Ureter (tissue), 1 donor: ENCODE results near the gene LHX3. TPM values are rescaled to one million over a fixed set of nuclear protein-coding genes. Genes with fewer than 3 reads are reported as not detected.

Source experiments
- DNase-seq: peaks from one replicate; pipeline ENCODE4 v3.0.0-alpha.2; 2020; ENCODE audit warnings: low spot score
- total RNA-seq: library from RNA; stranded (reverse); gene quantifications from one replicate; pipeline ENCODE4 v1.2.4, GENCODE V29; 2023
- donor health status: DM: yes; HTN: yes; CAD: no.

LHX3 gene
- total RNA-seq, 1 donor from 2014 or later: not detected

DNA sequence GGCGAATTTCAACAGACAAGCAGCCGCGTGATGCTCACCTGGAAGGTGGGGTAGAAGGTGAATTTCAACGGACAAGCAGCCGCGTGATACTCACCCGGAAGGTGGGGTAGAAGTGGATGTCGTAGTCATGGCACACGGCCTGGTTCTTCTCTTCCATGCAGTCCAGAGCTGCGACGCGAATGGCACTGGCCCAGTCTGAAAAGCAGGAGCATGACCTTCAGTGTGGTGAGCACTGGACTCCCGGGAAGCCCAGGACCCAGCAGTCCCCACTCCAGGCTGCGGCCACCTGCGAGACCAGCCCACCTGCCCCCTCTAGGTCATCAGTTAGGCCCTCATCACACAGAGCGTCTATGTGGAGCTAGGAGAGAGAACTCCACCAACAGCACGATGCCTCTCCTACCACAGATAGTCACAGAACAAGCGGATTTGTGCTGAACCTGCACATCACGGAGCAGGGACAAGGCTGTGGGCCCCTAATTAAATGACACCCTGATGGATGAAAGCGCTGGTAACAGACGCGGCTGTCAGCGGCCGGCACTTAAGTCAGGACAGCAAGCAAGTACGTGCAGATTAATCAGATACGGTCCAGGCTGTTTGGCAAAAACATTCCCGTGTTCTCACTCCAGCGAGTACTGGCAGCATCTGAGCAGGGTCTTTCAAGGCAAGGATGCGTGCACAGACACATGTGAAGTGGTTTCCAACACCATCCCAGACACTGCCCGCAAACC, 21.9 kb upstream of the LHX3 start:
- no peak for DNase-seq

DNA sequence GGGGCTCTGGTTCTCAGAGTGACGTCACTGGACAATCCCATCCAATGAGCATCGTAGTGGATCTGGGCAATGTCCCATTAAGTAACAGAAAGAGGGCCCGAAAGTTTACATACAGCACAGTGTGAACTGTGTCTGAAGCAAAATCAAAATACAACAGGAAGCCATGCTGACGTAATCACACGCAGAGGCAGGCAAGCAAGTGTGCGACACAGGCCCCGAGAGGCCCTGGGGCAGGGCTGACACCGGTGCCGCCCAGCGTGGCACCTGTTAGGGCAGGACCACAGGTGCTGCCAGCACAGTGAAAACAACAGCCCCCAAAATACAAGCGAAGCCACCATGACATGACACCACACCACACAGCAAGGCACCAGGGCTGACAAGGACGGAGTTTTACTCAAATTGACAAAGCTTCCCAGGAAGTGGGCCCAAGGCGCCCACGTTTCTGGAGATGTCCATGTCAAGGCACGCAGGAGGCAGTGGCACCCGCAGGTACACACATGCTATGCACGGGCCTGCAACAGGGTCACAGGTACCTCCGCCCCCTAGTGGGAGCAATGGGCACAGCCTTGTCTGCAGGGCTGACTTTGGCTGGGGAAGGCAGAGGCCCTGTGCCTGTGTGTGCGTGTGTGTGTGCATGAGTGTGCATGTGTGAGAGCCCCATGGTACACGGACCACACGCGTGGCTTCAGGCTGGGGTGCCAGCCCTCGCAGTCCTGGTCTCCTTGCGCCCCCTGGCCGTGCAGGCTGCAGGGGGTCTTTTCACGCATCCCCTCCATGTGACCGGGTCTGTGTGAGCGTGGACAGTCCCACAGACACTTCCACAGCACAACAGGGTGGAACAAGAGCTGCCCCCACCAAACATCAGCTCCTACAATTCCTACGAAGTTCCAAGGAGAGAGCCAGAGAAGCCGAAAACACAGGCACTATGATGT, 21.1 kb upstream of the LHX3 start:
- peak; percentile 71 for DNase-seq

DNA sequence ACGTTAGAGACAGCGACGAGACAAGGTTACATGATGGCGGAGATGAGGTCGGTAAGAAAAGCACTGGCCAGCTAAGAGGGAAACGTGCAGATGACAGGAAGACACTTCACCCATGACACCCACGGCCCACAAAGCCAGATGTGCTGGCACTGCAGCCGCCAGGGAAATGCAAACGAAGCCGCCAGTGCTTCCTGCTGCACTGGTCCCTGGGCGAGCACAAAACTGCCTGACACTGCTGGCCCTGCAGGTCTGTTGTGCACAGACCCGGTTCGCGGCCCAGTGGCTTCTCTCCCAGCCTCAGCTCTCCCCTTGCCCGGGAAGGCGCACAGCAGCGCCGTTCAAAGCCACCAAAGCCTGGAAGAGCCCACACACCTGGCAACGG, 20.4 kb upstream of the LHX3 start:
- no peak for DNase-seq

GRCh38 chr9:136223871-136224640, 19.1 kb upstream of the LHX3 start:
- DNase-seq: no peak

GRCh38 chr9:136222906-136223285, 18.0 kb upstream of the LHX3 start:
- no peak for DNase-seq

GRCh38 chr9:136222166-136222905, 17.4 kb upstream of the LHX3 start:
- no peak for DNase-seq

DNA sequence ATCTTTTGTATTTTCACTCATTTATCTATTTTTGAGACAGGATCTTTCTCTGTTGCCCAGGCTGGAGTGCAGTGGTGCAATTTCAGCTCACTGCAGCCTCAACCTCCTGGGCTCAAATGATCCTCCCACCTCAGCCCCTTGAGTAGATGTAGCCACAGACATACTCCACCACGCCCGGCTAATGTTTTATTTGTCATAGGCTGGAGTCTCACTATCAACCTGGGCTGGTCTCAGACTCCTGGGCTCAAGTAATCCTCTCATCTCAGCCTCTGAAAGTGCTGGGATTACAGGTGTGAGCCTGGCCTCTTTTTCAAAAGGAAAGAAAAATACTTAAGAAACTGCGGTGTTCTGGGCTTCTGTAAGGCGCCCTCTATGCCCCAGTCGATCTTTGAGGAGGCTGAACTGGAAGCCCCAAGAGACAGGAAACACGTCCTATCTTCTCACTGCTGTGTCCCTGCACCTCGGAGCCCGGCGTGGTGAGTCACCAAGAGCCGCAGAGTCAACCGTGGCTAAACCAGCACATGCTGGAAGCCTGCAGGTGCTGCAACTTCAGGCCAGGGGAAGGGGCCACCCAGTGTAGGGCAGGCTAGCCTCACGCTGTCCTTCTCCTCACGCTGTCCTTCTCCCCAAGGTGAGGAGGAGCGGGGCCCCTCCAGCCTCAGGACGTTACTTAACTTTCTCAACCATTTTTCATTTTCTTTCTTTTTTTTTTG, 15.2 kb upstream of the LHX3 start:
- DNase-seq: no peak

GRCh38 chr9:136219276-136219675, 14.3 kb upstream of the LHX3 start:
- DNase-seq: no peak

DNA sequence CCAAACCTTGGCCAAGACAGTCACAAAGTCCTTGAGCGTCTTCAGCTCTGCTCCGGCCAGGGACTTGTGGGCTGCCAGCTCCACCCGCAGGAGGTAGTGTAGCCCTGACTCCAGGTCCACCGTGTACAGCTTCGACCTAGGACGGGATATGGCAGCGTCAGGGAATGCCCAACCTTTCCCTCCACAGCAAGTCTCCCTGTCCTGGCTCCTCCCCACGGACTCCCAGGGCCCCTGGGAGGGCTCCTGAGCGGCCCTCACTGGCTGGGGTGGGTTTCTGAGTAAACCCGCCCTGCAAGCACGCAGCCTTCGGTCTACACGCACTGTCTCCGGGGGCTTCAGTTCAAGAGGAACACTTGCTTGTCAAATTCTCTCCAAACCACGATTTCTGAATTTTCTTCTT, 13.7 kb upstream of the LHX3 start:
- no peak for DNase-seq

DNA sequence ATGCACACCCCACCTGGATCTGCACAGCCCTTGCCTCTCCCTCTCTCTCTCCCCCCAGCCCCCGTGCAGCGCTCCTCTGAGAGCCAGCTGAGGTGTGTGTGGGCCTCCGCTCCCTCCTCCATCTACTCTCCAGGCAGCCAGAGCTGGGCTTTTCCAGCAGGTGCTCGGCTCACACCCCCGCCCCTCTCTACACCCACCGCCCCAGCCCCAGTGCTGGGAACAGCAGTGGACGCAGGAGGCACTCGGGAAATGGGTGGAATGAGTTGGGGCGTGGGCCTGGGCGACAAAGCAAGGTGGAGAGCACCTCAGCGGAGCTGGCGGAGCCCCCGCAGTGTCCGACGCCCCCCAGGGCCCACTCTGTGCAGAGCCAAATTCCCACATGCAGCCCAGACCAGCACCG, 13.3 kb upstream of the LHX3 start:
- DNase-seq: no peak

DNA sequence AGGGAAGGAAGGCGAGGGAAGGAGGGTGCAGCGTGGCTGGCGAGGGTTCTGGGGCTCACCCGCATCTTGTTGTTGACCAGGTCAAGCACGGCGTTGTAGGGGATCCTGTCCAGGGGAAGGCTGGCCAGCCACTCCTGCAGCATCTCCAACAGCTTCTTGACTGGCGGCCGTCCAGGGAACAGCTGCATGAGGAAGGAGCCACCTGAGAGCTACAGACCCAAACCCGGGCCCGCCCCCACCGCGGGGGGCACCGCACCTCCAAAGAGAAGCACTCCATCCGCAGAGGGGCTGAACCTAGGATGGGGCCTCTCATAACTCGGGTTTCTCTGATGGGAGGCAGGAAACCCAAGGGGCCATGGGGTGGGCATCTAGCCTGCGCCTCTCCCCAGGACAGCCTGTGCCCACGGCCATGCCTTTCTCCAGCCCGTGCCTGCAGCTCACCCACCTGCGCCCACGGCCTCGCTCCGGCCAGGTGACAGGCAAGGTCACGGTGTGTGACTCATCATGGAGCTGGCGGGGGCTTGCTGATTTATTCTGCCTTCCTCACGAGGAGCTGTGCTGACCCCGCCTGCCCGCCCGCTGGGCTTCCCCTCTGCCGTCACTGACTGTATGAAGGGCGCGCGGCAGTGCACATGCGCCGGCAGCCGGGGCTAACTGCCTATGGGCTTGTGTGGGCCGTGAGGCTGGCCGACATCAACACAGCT, 11.8 kb upstream of the LHX3 start:
- no peak for DNase-seq

GRCh38 chr9:136213733-136214132, 8.8 kb upstream of the LHX3 start:
- no peak for DNase-seq

DNA sequence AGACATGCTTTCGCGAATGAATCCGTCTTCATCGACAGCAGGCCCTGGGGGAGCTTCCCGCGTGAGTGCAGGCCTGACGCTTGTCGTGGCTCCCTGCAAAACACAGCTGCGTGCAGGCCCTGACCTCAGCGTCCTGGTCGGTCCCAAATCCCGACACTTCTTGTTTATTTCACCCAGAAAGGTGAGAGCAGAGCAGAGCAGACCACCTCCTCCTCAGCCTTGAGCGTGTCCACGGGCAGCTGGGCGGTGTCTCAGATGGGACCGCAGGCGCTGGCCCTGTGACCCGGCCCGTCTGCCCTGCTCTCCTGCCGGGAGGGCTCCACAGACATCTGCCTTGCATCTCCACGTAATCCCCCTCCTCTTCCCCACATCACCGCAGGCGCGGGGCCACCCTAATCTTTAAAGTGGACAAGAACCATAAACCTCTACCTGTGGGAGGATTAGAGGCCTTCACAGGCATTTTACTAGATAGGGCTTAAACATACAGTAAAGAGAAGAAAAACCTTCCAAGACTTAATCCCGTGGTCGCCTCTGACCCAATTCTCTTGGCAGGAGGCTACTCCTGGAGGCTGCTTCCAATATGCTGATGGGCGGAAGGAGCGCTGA, 7.5 kb upstream of the LHX3 start:
- no peak for DNase-seq

DNA sequence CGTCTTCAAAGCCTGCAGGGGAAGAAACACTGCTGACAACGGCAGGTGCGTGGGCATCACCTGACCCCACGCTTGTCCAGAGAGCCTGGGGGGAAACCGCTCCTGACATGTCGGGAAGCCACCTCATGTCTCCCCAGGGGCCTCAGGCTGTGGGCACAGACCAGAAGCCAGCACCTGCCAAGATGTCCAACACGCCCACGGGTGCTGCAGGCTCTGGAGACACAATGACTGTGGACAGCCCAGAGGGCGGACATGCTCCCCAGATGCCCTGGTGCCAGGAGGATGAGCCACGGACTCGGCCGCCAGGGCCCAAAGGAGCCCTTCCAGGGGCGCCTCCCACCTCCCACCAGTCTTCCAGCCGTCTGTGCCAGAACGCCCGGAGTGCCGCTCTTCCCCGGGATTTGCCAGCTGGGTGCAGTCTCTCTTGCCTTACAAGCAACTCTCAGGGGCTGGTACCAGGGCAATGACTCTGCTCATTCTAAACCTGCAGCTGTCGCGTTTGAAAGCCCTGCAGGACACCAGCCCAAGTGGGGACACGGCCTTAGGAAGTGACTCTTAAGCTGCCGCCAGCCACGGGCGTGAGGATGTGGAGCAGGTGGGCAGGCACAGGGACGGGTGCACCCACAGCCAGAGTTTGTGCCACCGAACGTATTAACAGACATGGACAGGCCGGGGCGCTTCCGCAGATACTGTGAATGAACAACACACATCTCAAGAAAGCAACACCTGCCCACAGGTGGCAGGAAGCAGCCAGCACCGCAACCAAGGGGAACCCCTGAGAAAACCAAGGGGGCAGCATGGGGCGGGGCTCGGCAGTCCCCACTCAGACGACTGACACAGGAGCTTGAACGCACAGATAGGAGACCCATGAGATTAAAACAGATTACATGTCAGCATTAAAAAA, 6.8 kb upstream of the LHX3 start:
- no peak for DNase-seq

DNA sequence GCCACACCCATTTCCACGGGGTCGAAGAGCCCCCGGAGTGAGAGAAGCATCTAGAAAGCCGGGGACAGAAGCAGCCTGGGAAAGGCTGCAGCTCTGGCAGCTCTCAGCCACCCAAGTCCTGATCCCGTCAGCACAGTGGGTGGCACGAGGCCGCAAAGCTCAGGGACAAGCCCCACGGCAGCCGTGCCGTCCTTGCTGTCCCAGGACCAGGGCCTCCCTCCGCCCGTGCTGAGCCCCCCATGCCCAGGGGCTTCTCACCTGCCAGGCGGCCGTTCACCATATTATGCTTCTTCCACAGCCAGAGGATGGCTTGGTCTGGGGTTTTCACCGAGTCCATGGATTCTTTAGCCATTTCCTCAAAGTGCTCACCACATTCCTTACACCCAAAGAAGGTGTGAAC, 6.1 kb upstream of the LHX3 start:
- DNase-seq: no peak

GRCh38 chr9:136210276-136210675, 5.3 kb upstream of the LHX3 start:
- DNase-seq: no peak

GRCh38 chr9:136209786-136210185, 4.9 kb upstream of the LHX3 start:
- no peak for DNase-seq

DNA sequence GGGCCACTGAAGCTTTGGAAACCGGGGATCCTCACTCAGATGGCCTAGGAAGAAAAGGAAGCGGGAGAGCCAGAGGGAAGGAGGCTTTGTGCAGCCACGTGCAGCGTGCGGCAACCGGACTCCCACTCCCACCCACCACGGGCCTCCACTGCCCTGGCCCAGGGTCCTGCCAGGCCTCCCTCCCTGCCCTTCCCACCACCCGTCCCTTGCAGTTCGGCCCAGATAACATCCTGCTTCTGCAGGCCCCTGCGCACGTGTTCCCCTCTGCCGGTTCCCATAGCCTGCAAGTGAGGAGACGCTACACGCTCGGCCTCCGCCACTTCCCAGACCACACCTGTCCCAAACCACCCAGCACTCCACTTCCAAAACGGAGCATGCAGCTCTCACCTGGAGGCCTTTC, 4.3 kb upstream of the LHX3 start:
- DNase-seq: no peak

GRCh38 chr9:136208675-136209074, 3.7 kb upstream of the LHX3 start:
- no peak for DNase-seq
